Ishikawa (cell line): Measurements from ENCODE around the gene C1orf105.

Experiments used
- CEBPB ChIP-seq: IDR thresholded peaks from 2 replicates; pipeline ENCODE4 v1.6.1; 2012
- CREB1 ChIP-seq: IDR thresholded peaks from 2 replicates; pipeline ENCODE4 v1.6.1; 2012; ENCODE audit warnings: low read depth
- EGR1 ChIP-seq: IDR thresholded peaks from 2 replicates; pipeline ENCODE4 v1.6.1; 2012
- EP300 ChIP-seq: IDR thresholded peaks from 2 replicates; pipeline ENCODE4 v1.6.1; 2012; ENCODE audit warnings: borderline replicate concordance
- FOXM1 ChIP-seq: IDR thresholded peaks from 2 replicates; pipeline ENCODE4 v1.6.1; 2012; ENCODE audit warnings: low read depth, borderline replicate concordance
- NFIC ChIP-seq: IDR thresholded peaks from 2 replicates; pipeline ENCODE4 v1.6.1; 2012
- RAD21 ChIP-seq: IDR thresholded peaks from 2 replicates; pipeline ENCODE4 v1.6.1; 2012; ENCODE audit warnings: low read depth
- REST ChIP-seq: IDR thresholded peaks from 2 replicates; pipeline ENCODE4 v1.6.1; 2012; ENCODE audit warnings: low read depth, mild to moderate bottlenecking
- TAF1 ChIP-seq: IDR thresholded peaks from 2 replicates; pipeline ENCODE4 v1.6.1; 2012; ENCODE audit warnings: low read depth, mild to moderate bottlenecking
- TCF12 ChIP-seq: IDR thresholded peaks from 2 replicates; pipeline ENCODE4 v1.6.1; 2012; ENCODE audit warnings: low read depth
- TEAD4 ChIP-seq: IDR thresholded peaks from 2 replicates; pipeline ENCODE4 v1.6.1; 2012
- YY1 ChIP-seq: IDR thresholded peaks from 2 replicates; pipeline ENCODE4 v1.6.1; 2012; ENCODE audit warnings: low read depth
- ZBTB7A ChIP-seq: IDR thresholded peaks from 2 replicates; pipeline ENCODE4 v1.6.1; 2012; ENCODE audit warnings: low read depth
- TF ChIP-seq, protein P1 (sequence below): IDR thresholded peaks from 2 replicates; pipeline ENCODE4 v1.6.1; 2012
- TF ChIP-seq, protein P2 (sequence below): IDR thresholded peaks from 2 replicates; pipeline ENCODE4 v1.6.1; 2012

C1orf105 gene

DNA sequence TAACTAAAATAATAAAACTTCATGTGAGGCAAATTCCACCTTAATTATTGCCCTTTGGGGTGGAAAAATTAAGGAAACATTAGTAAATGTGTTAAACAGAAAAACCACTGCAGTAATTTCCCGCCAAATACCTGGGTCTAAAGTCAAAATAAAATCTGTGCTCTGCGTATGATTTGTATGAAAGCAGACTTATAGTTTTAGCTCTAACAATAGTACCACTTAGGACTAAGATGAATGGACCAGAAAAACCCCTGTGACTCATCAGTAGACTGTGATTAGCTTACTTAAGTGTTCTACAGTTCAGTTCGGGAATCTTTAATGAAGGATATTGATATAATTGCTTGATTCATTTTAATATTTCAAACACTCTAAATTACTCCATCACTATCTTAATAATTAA, 23.3 kb upstream of the C1orf105 start:
- TF ChIP-seq REST (no peak), CEBPB (no peak), FOXM1 (no peak), TEAD4 (no peak), EGR1 (no peak), EP300 (no peak)
- TF ChIP-seq, protein P1, sequence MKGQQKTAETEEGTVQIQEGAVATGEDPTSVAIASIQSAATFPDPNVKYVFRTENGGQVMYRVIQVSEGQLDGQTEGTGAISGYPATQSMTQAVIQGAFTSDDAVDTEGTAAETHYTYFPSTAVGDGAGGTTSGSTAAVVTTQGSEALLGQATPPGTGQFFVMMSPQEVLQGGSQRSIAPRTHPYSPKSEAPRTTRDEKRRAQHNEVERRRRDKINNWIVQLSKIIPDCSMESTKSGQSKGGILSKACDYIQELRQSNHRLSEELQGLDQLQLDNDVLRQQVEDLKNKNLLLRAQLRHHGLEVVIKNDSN, result no peak

DNA sequence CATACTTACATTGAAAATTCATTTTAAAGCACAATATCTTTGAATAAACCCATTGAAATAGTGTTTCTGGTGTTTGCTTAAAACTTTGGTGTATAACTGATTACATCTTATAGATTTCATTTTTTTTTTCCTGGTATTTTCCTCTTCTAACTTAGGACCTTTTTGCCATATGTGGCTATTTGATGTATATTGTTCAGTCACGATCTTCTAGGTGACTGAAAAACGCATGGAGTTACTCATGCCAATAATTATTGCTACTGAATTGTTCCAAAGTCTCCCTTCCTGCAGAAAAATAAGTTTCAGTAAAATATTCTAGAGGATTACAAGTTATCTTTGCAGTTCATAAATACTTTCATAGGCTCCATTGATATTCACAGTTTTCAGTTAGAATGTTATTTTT, 22.9 kb upstream of the C1orf105 start:
- TF ChIP-seq TEAD4, result no peak
- no peak for TF ChIP-seq ZBTB7A
- TF ChIP-seq, protein P2, sequence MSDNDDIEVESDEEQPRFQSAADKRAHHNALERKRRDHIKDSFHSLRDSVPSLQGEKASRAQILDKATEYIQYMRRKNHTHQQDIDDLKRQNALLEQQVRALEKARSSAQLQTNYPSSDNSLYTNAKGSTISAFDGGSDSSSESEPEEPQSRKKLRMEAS, result no peak
- no peak for TF ChIP-seq EGR1
- no peak for TF ChIP-seq REST
- no peak for TF ChIP-seq RAD21
- no peak for TF ChIP-seq FOXM1
- TF ChIP-seq YY1, result no peak
- TF ChIP-seq TCF12, result no peak
- TF ChIP-seq CREB1, result no peak
- TF ChIP-seq, protein P1, result no peak
- TF ChIP-seq NFIC, result no peak
- TF ChIP-seq CEBPB, result no peak
- no peak for TF ChIP-seq TAF1
- TF ChIP-seq EP300, result no peak

GRCh38 chr1:172398193-172398592, 22.3 kb upstream of the C1orf105 start:
- TF ChIP-seq, protein P2, result no peak

DNA sequence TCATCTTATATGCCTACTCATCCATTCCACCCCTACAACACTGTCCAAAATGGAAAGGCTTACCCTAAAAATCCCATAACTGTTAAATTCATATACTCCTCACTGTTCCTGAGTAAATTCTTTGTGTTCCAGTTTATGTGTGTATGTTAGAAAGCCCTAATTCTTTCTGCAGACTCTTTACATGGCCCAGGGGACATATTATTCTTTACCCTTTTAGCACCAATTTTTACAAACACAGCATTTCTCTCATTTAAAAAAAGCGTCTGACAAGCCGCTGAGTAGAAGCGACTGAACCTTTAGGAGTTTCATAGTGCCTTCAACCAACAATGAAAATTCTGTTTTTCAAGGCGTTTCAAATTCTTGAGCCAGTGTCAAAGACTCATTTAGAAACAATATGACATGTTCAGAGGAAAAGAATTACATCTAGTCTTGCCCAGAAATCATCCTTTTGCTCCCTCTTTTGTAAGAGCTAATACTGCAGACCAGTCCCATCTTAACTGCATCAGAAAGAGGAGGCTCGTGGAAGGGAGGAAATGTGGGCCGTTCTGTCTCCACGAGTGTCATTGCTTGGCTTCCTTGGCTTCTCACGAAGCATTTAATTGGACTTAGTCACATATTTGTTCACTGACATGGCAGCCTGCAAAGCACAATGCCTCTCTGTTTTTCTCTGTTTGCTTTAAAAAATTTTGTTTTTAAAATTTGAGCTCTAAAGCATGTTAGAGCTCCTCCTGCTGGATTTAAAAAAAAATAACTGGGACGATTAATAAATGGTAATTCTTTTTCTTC, 21.3 kb upstream of the C1orf105 start:
- TF ChIP-seq EGR1 (no peak), YY1 (no peak; the same call in 1 of the 2 replicates), CEBPB (no peak), TAF1 (no peak), EP300 (peak; percentile 71; the same call in 1 of the 2 replicates), RAD21 (peak; percentile 75), CREB1 (no peak), NFIC (peak; percentile 42; the same call in 1 of the 2 replicates), TCF12 (peak; percentile 48; the same call in 1 of the 2 replicates), FOXM1 (peak; percentile 55; the same call in 1 of the 2 replicates), ZBTB7A (no peak), REST (no peak)
- TF ChIP-seq, protein P2, result peak; percentile 57; the same call in 1 of the 2 replicates
